ENCODE data around the gene NFIL3.
"Not testable (repeated sequence)": the region's sequence is repeated elsewhere in the genome, so short reads cannot be mapped to it uniquely, and the experiment has no call there.

The NFIL3 gene

GRCh38 chr9:91378695-91379127 lies 44.9 kb downstream of the NFIL3 start:
- no peaks in the 10 kb centered on the region for H3K27me3 ChIP-seq
- H4K20me1 ChIP-seq = no peaks in the 10 kb centered on the region
- no peak for TF ChIP-seq Cebpa-rat (IDR thresholded peaks at IDR 0.05)
- H3K4me2 ChIP-seq = no peak overlapping the region
- H3K4me3 ChIP-seq = no peak overlapping the region
- H3K9me3 ChIP-seq (replicated peaks in 1 of 11) = peaks cover 10 to 22% (median 17%) of the 10 kb centered on the region in 11 experiments
- no peak overlapping the region for H3K9ac ChIP-seq
- no peaks in the 10 kb centered on the region for H3K36me3 ChIP-seq
- H3K27ac ChIP-seq = no peak overlapping the region
- peaks cover 8 to 22% (median 11%) of the 10 kb centered on the region in 10 experiments for H3K4me1 ChIP-seq

- not testable (repeated sequence) for H3K36me3 ChIP-seq, H3K9ac ChIP-seq, H3K27ac ChIP-seq, H3K4me2 ChIP-seq, H3K4me3 ChIP-seq, H4K20me1 ChIP-seq, H3K27me3 ChIP-seq
- peaks cover 8 to 22% (median 11%) of the 10 kb centered on the region in 10 experiments for H3K4me1 ChIP-seq
- H3K9me3 ChIP-seq (replicated peaks in 1 of 11) = peaks cover 10 to 22% (median 17%) of the 10 kb centered on the region in 11 experiments
Observed at GRCh38 chr9:91378054-91378453, 45.6 kb downstream of the NFIL3 start.

- H3K27me3 ChIP-seq = no peaks in the 10 kb centered on the region
- H3K4me2 ChIP-seq = no peak overlapping the region; a peak in 1 of 22 replicates
- no peaks in the 10 kb centered on the region for H3K36me3 ChIP-seq
- H4K20me1 ChIP-seq = no peaks in the 10 kb centered on the region
- H3K4me1 ChIP-seq = peaks cover 8 to 19% (median 11%) of the 10 kb centered on the region in 10 experiments
- H3K9ac ChIP-seq = no peak overlapping the region
- TF ChIP-seq Cebpa-rat (IDR thresholded peaks at IDR 0.05) = no peak
- peaks cover 10 to 22% (median 17%) of the 10 kb centered on the region in 11 experiments for H3K9me3 ChIP-seq (replicated peaks in 1 of 11)
- H3K4me3 ChIP-seq = no peak overlapping the region
- H3K27ac ChIP-seq = no peak overlapping the region
Observed at GRCh38 chr9:91376239-91376638, 47.4 kb downstream of the NFIL3 start.

GRCh38 chr9:91374939-91375338 lies 48.7 kb downstream of the NFIL3 start:
- Histone ChIP-seq H3K9me3 (replicated peaks in 1 of 11) (peaks cover 10 to 22% (median 17%) of the 10 kb centered on the region in 11 experiments), H3K9ac (no peak overlapping the region; a peak in 2 of 22 replicates), H3K4me1 (peaks cover 8 to 19% (median 11%) of the 10 kb centered on the region in 10 experiments), H3K4me3 (no peak overlapping the region), H3K36me3 (no peaks in the 10 kb centered on the region), H3K27me3 (no peaks in the 10 kb centered on the region), H3K4me2 (peak overlapping the region; percentile 24 to 79 (median 47)), H3K27ac (peak overlapping the region in 4 of 11 experiments; percentile 21 to 63 (median 35); a peak in 7 of 22 replicates), H4K20me1 (no peaks in the 10 kb centered on the region)
- no peak for TF ChIP-seq Cebpa-rat (IDR thresholded peaks at IDR 0.05)

DNA sequence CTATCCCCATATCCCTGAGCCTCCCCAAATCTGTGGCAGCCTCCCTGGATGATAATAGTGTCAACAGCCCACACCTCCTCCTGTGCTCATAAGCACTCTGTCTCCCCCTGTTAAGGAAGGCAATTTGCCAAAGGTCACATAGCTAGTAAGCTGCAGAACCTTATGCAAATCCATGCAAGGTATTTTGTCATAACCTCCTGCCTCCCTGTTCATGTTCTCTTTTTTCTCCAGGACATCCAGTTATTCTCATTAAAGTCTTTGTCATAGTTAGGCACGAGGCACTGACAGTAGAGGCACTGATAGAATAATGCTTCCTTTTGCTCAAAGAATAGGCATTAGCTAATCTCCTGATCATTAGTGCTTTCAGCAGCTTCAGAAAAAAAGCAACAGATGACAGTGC lies 51.7 kb downstream of the NFIL3 start:
- no peak overlapping the region for H3K4me2 ChIP-seq
- no peak for TF ChIP-seq Cebpa-rat (IDR thresholded peaks at IDR 0.05)
- peaks cover 8 to 19% (median 11%) of the 10 kb centered on the region in 10 experiments for H3K4me1 ChIP-seq
- H3K9ac ChIP-seq = no peak overlapping the region
- H3K27me3 ChIP-seq = no peaks in the 10 kb centered on the region
- no peaks in the 10 kb centered on the region for H3K36me3 ChIP-seq
- peaks cover 0 to 10% (median 0%) of the 10 kb centered on the region in 11 experiments; a peak in 1 of 22 replicates for H3K9me3 ChIP-seq (replicated peaks in 1 of 11)
- H3K4me3 ChIP-seq = no peak overlapping the region
- H4K20me1 ChIP-seq = no peaks in the 10 kb centered on the region
- H3K27ac ChIP-seq = no peak overlapping the region

DNA sequence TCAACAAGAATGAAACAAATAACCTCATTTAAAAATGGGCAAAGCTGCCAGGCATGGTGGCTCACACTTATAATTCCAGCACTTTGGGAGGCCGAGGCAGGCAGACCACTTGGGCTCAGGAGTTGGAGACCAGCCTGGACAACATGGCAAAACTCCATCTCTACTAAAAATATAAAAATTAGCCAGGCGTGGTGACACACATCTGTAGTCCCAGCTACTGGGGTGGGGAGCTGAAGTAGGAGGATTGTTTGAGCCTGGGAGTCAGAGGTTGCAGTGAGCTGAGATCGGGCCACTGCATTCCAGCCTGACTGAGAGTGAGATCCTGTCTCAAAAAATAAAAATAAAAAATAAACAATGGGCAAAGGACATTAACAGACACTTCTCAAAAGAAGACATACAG lies 53.6 kb downstream of the NFIL3 start:
- not testable (repeated sequence) for H3K9ac ChIP-seq, H4K20me1 ChIP-seq, H3K27me3 ChIP-seq, H3K4me3 ChIP-seq, H3K36me3 ChIP-seq, H3K4me2 ChIP-seq, H3K4me1 ChIP-seq, H3K27ac ChIP-seq
- H3K9me3 ChIP-seq (replicated peaks in 1 of 11) = peaks cover 6 to 19% (median 11%) of the 10 kb centered on the region in 11 experiments

- no peaks in the 10 kb centered on the region for H3K27me3 ChIP-seq
- H3K9ac ChIP-seq = no peak overlapping the region
- H3K4me1 ChIP-seq = peaks cover 13 to 20% (median 18%) of the 10 kb centered on the region in 10 experiments
- H3K27ac ChIP-seq = no peak overlapping the region
- peaks cover 0 to 4% (median under 1%) of the 10 kb centered on the region in 11 experiments; a peak in 3 of 22 replicates for H3K36me3 ChIP-seq
- no peak overlapping the region for H3K4me2 ChIP-seq
- H3K4me3 ChIP-seq = 0 out of 20 replicates have a peak overlapping the region, but pooled peaks of 1 of the 10 experiments have one; percentile 28
- no peak for TF ChIP-seq Cebpa-rat (IDR thresholded peaks at IDR 0.05)
- H3K9me3 ChIP-seq (replicated peaks in 1 of 11) = peaks cover 20 to 39% (median 31%) of the 10 kb centered on the region in 11 experiments
- H4K20me1 ChIP-seq = peaks cover 0 to 7% (median 0%) of the 10 kb centered on the region in 11 experiments; a peak in 4 of 22 replicates
Observed at GRCh38 chr9:91364702-91365101, 58.9 kb downstream of the NFIL3 start.

- peaks cover 19 to 26% (median 22%) of the 10 kb centered on the region in 10 experiments for H3K4me1 ChIP-seq
Observed at GRCh38 chr9:91364005-91364404, 59.6 kb downstream of the NFIL3 start.

GRCh38 chr9:91362051-91362611 lies 61.5 kb downstream of the NFIL3 start:
- peak overlapping the region in 9 of 11 experiments; percentile 87 to 96 (median 91); a peak in 16 of 22 replicates for H3K27ac ChIP-seq
- H3K36me3 ChIP-seq = peaks cover 0 to 22% (median 7%) of the 10 kb centered on the region in 11 experiments; a peak in 11 of 22 replicates
- peak overlapping the region; percentile 75 to 97 (median 85) for H3K4me2 ChIP-seq
- H3K27me3 ChIP-seq = no peaks in the 10 kb centered on the region
- peak overlapping the region; percentile 87 to 97 (median 95); a peak in 21 of 22 replicates for H3K9ac ChIP-seq
- peak overlapping the region; percentile 86 to 100 (median 99) for H3K4me3 ChIP-seq
- peaks cover 19 to 31% (median 23%) of the 10 kb centered on the region in 10 experiments for H3K4me1 ChIP-seq
- TF ChIP-seq Cebpa-rat (IDR thresholded peaks at IDR 0.05) = no peak
- peaks cover 0 to 11% (median 0%) of the 10 kb centered on the region in 11 experiments; a peak in 7 of 22 replicates for H4K20me1 ChIP-seq
- peaks cover 20 to 32% (median 31%) of the 10 kb centered on the region in 11 experiments for H3K9me3 ChIP-seq (replicated peaks in 1 of 11)

More at GRCh38 chr9:91364005-91364404, 59.6 kb downstream of the NFIL3 start:
- Histone ChIP-seq H3K27me3 (no peaks in the 10 kb centered on the region), H4K20me1 (peaks cover 0 to 11% (median 0%) of the 10 kb centered on the region in 11 experiments; a peak in 4 of 22 replicates), H3K36me3 (peaks cover 0 to 9% (median 4%) of the 10 kb centered on the region in 11 experiments; a peak in 4 of 22 replicates), H3K4me3 (0 out of 20 replicates have a peak overlapping the region, but pooled peaks of 1 of the 10 experiments have one; percentile 28), H3K9ac (no peak overlapping the region), H3K27ac (no peak overlapping the region), H3K4me2 (no peak overlapping the region), H3K9me3 (replicated peaks in 1 of 11) (peaks cover 20 to 39% (median 31%) of the 10 kb centered on the region in 11 experiments)
- TF ChIP-seq Cebpa-rat (IDR thresholded peaks at IDR 0.05) = no peak
